K562 (cell line): ENCODE measurements around the gene VSIG2.

ENCODE experiments used
- JUN ChIP-seq, 2 experiments: sonication (generic) in 1 of 2; formaldehyde crosslinking in 1 of 2; IDR thresholded peaks; 2 replicates each; pipeline versions ENCODE4 v1.6.1 to v1.8.0; 2012 to 2022; ENCODE audit warnings: borderline replicate concordance in 2 of 2, mild to moderate bottlenecking in 2 of 2, improper control_type of control experiment in 1 of 2, low read depth in 1 of 2, low read length in 1 of 2, missing genetic modification reagents in 1 of 2
- KLF6 ChIP-seq: fragments of 250-450 bp; sonication (Bioruptor Pico); IDR thresholded peaks from 2 replicates; pipeline ENCODE4 v1.4.0; 2020; ENCODE audit warnings: mild to moderate bottlenecking, moderate library complexity, borderline replicate concordance
- PCBP2 ChIP-seq: fragments of 200-400 bp; formaldehyde crosslinking; IDR thresholded peaks from 2 replicates; pipeline ENCODE4 v1.6.1; 2018; ENCODE audit warnings: low read length, low read depth, mild to moderate bottlenecking, moderate library complexity; ENCODE audit not compliant: poor library complexity, severe bottlenecking
- RCOR1 ChIP-seq, 2 experiments: IDR thresholded peaks; 2 replicates each; pipeline ENCODE4 v1.6.1; 2012; ENCODE audit warnings: low read depth in 2 of 2, low read length in 2 of 2, borderline replicate concordance in 1 of 2, improper control_type of control experiment in 1 of 2
- TAF1 ChIP-seq: IDR thresholded peaks from 2 replicates; pipeline ENCODE4 v1.6.1; 2011; ENCODE audit warnings: mild to moderate bottlenecking, low read length, moderate library complexity; ENCODE audit not compliant: insufficient read depth, control insufficient read depth, severe bottlenecking; ENCODE audit errors: extremely low read depth
- ZBTB8A ChIP-seq: fragments of 450-650 bp; IDR thresholded peaks from 2 replicates; pipeline ENCODE4 v1.6.1; 2018; ENCODE audit warnings: mild to moderate bottlenecking, moderate library complexity; ENCODE audit not compliant: partially characterized antibody
- TF ChIP-seq, protein P1 (sequence below): fragments of 250-450 bp; sonication (Bioruptor Pico); IDR thresholded peaks from 2 replicates; pipeline ENCODE4 v1.5.0; 2021
- TF ChIP-seq, protein P2 (sequence below): fragments of 250-450 bp; sonication (Bioruptor Pico); IDR thresholded peaks from 2 replicates; pipeline ENCODE4 v1.5.0; 2022; ENCODE audit warnings: mild to moderate bottlenecking
- TF ChIP-seq, protein P3 (sequence below): sonication (generic); formaldehyde crosslinking; IDR thresholded peaks from 2 replicates; pipeline ENCODE4 v1.8.0; 2022; ENCODE audit warnings: missing genetic modification reagents, mild to moderate bottlenecking, borderline replicate concordance
- TF ChIP-seq, protein P4 (sequence below): fragments of 150-350 bp; IDR thresholded peaks from 2 replicates; pipeline ENCODE4 v1.6.1; 2014; ENCODE audit warnings: low read depth, mild to moderate bottlenecking, low read length, borderline replicate concordance

DNA sequence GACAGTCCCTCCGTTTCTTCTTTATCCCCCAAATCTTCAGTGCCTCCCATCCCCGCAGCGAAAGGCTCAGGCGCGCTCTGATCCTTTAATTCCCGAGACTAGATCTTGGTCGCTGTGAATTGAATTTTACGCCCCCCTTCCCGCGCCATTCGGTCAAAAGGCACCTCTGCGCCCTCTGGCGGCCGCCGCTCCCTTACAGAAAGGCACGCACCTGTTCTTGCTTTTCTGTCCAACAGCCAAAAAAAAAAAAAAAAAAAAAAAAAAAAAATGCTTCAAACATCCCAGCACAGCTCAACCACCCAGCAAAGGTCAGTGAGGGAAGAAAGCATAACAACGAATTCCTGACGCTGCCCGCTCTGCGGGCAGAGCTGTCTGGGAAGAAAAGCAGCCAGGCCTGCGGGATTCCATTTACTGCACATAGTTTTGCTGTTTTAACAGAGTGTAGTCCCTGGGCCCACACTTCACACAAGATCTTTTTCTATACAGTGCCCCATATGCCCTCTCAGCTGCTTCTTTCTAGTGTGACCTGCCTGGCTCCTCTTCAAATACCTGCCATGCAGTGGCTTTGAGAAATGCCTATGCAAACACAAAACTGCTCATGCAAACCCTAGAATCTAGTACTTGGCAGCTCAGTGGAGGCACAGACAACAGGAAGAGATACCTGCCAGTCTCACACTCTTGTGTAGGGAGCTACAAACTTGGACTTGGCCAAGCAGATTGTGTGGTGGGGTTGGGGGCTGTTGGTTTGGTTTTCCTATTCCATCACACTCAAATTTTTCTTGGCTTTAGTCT, 11.3 kb upstream of the VSIG2 start:
- TF ChIP-seq, protein P1, sequence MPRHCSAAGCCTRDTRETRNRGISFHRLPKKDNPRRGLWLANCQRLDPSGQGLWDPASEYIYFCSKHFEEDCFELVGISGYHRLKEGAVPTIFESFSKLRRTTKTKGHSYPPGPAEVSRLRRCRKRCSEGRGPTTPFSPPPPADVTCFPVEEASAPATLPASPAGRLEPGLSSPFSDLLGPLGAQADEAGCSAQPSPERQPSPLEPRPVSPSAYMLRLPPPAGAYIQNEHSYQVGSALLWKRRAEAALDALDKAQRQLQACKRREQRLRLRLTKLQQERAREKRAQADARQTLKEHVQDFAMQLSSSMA (CRISPR knock-in tag): no peak
- TF ChIP-seq ZBTB8A (no peak), KLF6 (no peak), RCOR1 (IDR thresholded peaks at IDR 0.05; ENCODE audit: borderline replicate concordance in 1 of 2, low read depth in 2 of 2, low read length in 2 of 2) (peak in 1 of 2 experiments; percentile 68; a peak in 1 of 4 replicates), PCBP2 (no peak), TAF1 (no peak), JUN (IDR thresholded peaks at IDR 0.05; ENCODE audit: borderline replicate concordance, low read depth, low read length) (no peak), JUN (CRISPR knock-in tag; IDR thresholded peaks at IDR 0.05; ENCODE audit: borderline replicate concordance) (no peak)
- TF ChIP-seq, protein P2, sequence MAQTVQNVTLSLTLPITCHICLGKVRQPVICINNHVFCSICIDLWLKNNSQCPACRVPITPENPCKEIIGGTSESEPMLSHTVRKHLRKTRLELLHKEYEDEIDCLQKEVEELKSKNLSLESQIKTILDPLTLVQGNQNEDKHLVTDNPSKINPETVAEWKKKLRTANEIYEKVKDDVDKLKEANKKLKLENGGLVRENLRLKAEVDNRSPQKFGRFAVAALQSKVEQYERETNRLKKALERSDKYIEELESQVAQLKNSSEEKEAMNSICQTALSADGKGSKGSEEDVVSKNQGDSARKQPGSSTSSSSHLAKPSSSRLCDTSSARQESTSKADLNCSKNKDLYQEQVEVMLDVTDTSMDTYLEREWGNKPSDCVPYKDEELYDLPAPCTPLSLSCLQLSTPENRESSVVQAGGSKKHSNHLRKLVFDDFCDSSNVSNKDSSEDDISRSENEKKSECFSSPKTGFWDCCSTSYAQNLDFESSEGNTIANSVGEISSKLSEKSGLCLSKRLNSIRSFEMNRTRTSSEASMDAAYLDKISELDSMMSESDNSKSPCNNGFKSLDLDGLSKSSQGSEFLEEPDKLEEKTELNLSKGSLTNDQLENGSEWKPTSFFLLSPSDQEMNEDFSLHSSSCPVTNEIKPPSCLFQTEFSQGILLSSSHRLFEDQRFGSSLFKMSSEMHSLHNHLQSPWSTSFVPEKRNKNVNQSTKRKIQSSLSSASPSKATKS (CRISPR knock-in tag): no peak
- TF ChIP-seq, protein P3, sequence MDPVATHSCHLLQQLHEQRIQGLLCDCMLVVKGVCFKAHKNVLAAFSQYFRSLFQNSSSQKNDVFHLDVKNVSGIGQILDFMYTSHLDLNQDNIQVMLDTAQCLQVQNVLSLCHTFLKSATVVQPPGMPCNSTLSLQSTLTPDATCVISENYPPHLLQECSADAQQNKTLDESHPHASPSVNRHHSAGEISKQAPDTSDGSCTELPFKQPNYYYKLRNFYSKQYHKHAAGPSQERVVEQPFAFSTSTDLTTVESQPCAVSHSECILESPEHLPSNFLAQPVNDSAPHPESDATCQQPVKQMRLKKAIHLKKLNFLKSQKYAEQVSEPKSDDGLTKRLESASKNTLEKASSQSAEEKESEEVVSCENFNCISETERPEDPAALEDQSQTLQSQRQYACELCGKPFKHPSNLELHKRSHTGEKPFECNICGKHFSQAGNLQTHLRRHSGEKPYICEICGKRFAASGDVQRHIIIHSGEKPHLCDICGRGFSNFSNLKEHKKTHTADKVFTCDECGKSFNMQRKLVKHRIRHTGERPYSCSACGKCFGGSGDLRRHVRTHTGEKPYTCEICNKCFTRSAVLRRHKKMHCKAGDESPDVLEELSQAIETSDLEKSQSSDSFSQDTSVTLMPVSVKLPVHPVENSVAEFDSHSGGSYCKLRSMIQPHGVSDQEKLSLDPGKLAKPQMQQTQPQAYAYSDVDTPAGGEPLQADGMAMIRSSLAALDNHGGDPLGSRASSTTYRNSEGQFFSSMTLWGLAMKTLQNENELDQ: no peak
- TF ChIP-seq, protein P4, sequence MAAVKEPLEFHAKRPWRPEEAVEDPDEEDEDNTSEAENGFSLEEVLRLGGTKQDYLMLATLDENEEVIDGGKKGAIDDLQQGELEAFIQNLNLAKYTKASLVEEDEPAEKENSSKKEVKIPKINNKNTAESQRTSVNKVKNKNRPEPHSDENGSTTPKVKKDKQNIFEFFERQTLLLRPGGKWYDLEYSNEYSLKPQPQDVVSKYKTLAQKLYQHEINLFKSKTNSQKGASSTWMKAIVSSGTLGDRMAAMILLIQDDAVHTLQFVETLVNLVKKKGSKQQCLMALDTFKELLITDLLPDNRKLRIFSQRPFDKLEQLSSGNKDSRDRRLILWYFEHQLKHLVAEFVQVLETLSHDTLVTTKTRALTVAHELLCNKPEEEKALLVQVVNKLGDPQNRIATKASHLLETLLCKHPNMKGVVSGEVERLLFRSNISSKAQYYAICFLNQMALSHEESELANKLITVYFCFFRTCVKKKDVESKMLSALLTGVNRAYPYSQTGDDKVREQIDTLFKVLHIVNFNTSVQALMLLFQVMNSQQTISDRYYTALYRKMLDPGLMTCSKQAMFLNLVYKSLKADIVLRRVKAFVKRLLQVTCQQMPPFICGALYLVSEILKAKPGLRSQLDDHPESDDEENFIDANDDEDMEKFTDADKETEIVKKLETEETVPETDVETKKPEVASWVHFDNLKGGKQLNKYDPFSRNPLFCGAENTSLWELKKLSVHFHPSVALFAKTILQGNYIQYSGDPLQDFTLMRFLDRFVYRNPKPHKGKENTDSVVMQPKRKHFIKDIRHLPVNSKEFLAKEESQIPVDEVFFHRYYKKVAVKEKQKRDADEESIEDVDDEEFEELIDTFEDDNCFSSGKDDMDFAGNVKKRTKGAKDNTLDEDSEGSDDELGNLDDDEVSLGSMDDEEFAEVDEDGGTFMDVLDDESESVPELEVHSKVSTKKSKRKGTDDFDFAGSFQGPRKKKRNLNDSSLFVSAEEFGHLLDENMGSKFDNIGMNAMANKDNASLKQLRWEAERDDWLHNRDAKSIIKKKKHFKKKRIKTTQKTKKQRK: no peak
